K562 (cell line): ENCODE measurements around the gene NEK1.

Source experiments
- HDAC2 ChIP-seq: fragments of 450-650 bp; IDR thresholded peaks from 2 replicates; pipeline ENCODE4 v1.6.1; 2016; ENCODE audit warnings: mild to moderate bottlenecking
- MYC ChIP-seq, 2 experiments: fragments of 250-450 bp in 1 of 2; sonication (Bioruptor Pico) in 1 of 2; IDR thresholded peaks; 2 replicates each; pipeline versions ENCODE4 v1.5.1 to v1.6.1; 2012 to 2021; ENCODE audit warnings: low read depth in 2 of 2, borderline replicate concordance in 1 of 2, improper control_type of control experiment in 1 of 2, low read length in 1 of 2, mild to moderate bottlenecking in 1 of 2, moderate library complexity in 1 of 2

GRCh38 chr4:169346840-169347239 lies 265.5 kb downstream of the NEK1 start:
- TF ChIP-seq HDAC2 (no peak), MYC (IDR thresholded peaks at IDR 0.05; ENCODE audit: low read depth, low read length) (no peak), MYC (CRISPR knock-in tag; IDR thresholded peaks at IDR 0.05; ENCODE audit: borderline replicate concordance, low read depth) (no peak)
